GM23338 (cell line): ENCODE measurements around the gene RGL1.

Experiments
- JUNB ChIP-seq: IDR thresholded peaks from one replicate; pipeline ENCODE4 v1.6.1; 2016; ENCODE audit warnings: antibody characterized with exemption; ENCODE audit not compliant: unreplicated experiment
- POLR2AphosphoS5 ChIP-seq: IDR thresholded peaks from 2 replicates; pipeline ENCODE4 v1.6.1; 2016; ENCODE audit warnings: antibody characterized with exemption, low read depth
- TF ChIP-seq, protein P1 (sequence below), 2 experiments: fragments of 200-600 bp in 1 of 2; sonication (generic) in 1 of 2; conservative IDR thresholded peaks; 2 replicates each; pipeline versions ENCODE4 v1.5.1 to v1.6.1; 2016 to 2017; ENCODE audit warnings: antibody characterized with exemption in 2 of 2, low read depth in 2 of 2, mild to moderate bottlenecking in 2 of 2, moderate library complexity in 1 of 2

DNA sequence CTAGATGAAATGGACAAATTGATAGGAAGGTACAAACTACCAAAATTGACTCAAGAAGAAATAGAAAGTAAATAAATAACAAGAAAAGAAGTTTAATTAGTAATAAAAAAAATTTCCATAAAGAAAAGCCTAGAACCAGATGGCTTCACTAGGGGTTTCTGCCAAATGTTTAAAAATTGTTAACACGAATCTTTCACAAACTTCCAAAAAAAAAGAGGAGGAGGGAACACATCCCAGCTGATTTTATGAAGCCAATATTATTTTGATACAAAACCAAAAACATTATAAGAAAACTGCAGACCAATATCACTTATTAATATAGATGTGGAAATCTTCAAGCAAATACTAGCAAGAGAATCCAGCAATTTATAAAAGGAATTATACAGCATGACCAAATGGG is 143.1 kb downstream of the RGL1 start:
- TF ChIP-seq, protein P1, sequence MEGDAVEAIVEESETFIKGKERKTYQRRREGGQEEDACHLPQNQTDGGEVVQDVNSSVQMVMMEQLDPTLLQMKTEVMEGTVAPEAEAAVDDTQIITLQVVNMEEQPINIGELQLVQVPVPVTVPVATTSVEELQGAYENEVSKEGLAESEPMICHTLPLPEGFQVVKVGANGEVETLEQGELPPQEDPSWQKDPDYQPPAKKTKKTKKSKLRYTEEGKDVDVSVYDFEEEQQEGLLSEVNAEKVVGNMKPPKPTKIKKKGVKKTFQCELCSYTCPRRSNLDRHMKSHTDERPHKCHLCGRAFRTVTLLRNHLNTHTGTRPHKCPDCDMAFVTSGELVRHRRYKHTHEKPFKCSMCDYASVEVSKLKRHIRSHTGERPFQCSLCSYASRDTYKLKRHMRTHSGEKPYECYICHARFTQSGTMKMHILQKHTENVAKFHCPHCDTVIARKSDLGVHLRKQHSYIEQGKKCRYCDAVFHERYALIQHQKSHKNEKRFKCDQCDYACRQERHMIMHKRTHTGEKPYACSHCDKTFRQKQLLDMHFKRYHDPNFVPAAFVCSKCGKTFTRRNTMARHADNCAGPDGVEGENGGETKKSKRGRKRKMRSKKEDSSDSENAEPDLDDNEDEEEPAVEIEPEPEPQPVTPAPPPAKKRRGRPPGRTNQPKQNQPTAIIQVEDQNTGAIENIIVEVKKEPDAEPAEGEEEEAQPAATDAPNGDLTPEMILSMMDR (conservative IDR thresholded peaks at IDR 0.05; ENCODE audit: low read depth in 2 of 2), result no peak
- TF ChIP-seq POLR2AphosphoS5, result no peak
- no peak for TF ChIP-seq JUNB
